Neuron (in vitro differentiated cells): ENCODE measurements around the gene SIGLEC10.

ENCODE experiments used
- H2AFZ ChIP-seq: one replicate; pipeline ENCODE4 v1.6.1; 2013; ENCODE audit warnings: low read depth, mild to moderate bottlenecking, inconsistent platforms, low read length, moderate library complexity
- H3K27me3 ChIP-seq: one replicate; pipeline ENCODE4 v1.6.1; 2013; ENCODE audit warnings: low read length; ENCODE audit not compliant: insufficient read depth
- H3K36me3 ChIP-seq: one replicate; pipeline ENCODE4 v1.6.1; 2013; ENCODE audit warnings: low read length; ENCODE audit not compliant: insufficient read depth
- H3K4me1 ChIP-seq: one replicate; pipeline ENCODE4 v1.6.1; 2013; ENCODE audit warnings: low read length; ENCODE audit not compliant: insufficient read depth
- H3K4me3 ChIP-seq: 2 replicates; pipeline ENCODE4 v1.5.1; 2013; ENCODE audit warnings: mild to moderate bottlenecking, low read length, moderate library complexity
- H3K9me3 ChIP-seq: one replicate; pipeline ENCODE4 v1.6.1; 2013; ENCODE audit warnings: low read length

SIGLEC10 gene

DNA sequence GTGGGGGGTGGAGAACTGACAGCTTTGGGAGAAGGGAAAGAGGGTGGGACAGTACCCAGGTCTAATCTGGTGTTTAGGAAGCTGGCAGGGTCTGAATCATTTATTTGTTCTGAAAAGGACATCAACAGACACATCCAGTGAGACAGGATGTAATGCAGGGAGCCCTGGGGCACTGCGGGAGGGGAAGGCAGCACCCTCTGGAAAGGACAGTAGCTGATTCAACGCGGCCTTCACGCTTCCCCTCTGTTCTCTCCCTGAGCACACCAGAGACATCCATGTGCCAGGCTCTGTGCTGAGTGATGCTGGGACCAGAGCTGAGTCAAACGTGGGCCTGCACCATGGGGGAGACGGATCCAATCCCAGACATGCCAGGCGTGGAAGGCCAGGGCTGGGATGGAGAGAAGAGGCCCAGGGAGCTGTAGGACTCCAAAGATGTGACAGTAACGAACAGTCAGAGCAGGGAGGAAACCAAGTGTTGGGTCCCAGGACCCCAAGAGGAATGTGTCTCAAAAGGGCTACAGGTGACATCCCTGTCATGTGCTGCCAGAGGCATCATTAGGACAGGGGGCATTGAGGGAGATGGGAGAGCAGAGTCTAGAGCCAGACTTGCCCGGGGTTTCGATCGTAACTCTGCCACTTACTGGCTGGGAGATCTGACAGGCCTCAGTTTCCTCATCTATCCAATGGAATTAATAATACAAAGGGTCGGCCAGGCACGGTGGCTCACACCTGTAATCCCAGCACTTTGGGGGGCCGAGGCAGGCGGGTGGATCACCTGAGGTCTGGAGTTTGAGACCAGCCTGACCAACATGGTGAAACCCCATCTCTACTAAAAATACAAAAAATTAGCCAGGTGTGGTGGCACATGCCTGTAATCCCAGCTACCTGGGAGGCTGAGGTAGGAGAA lies 53.0 kb downstream of the SIGLEC10 start:
- no peaks in the 10 kb centered on the region for H3K9me3 ChIP-seq
- no peak overlapping the region for H2AFZ ChIP-seq
- no peaks in the 10 kb centered on the region for H3K27me3 ChIP-seq
- no peaks in the 10 kb centered on the region for H3K36me3 ChIP-seq
- H3K4me3 ChIP-seq = no peak overlapping the region
- H3K4me1 ChIP-seq = peaks cover 17% of the 10 kb centered on the region

DNA sequence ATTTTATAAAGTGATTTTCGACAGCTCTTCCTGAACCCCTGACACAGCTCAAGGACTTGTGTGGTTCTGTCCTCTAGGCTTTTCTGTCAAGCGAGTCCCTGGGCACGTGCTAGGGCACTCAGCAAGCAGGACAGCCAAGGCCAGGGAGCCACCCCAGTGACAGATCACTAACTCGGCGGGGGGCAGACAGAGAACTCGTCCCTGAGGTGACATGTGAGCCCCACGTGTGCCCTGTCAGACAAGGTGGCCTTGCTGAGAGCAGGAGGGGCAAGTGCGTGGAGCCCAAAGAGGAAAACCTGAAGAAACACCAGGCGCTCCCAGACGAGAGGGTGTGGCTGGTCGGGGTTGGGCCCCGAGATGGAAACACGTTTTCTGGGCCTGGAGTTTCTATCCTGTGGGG lies 56.2 kb downstream of the SIGLEC10 start:
- no peak overlapping the region for H2AFZ ChIP-seq

More for the DNA sequence above, 56.2 kb downstream of the SIGLEC10 start:
- Histone ChIP-seq H3K4me3 (no peak overlapping the region), H3K9me3 (no peaks in the 10 kb centered on the region), H3K27me3 (no peaks in the 10 kb centered on the region), H3K4me1 (peaks cover 10% of the 10 kb centered on the region), H3K36me3 (no peaks in the 10 kb centered on the region)
